Measurements from ENCODE around the gene DONSON. TPM values are rescaled to one million over a fixed set of nuclear protein-coding genes. Genes with fewer than 3 reads are reported as not detected.

DONSON gene
- total RNA-seq, 4 donors from 2014 or later, result 11.5 to 20.6 (median 18.1) TPM

GRCh38 chr21:33561373-33561772, 27.1 kb downstream of the DONSON start:
- H3K27ac ChIP-seq, result no peak overlapping the region
- TF ChIP-seq EP300 (IDR thresholded peaks at IDR 0.05) (no peak), POLR2A (IDR thresholded peaks at IDR 0.05) (no peak), CTCF (IDR thresholded peaks at IDR 0.05) (no peak)
- peaks cover 0 to 65% (median 16%) of the 10 kb centered on the region in 3 donors for H3K36me3 ChIP-seq

GRCh38 chr21:33560965-33561364, 27.5 kb downstream of the DONSON start:
- Histone ChIP-seq H3K9me3 (no peaks in the 10 kb centered on the region), H3K4me3 (no peak overlapping the region), H3K36me3 (peaks cover 0 to 70% (median 16%) of the 10 kb centered on the region in 3 donors), H3K27ac (no peak overlapping the region), H3K4me1 (peaks cover 0 to 40% (median 2%) of the 10 kb centered on the region in 4 donors), H3K27me3 (no peaks in the 10 kb centered on the region)
- no peak for DNase-seq (ENCODE audit: low spot score in 2 of 2)
- TF ChIP-seq CTCF (IDR thresholded peaks at IDR 0.05) (no peak), POLR2A (IDR thresholded peaks at IDR 0.05) (no peak), EP300 (IDR thresholded peaks at IDR 0.05) (no peak)

More at GRCh38 chr21:33561373-33561772, 27.1 kb downstream of the DONSON start:
- no peaks in the 10 kb centered on the region for H3K27me3 ChIP-seq
- peaks cover 0 to 36% (median under 1%) of the 10 kb centered on the region in 4 donors for H3K4me1 ChIP-seq
- DNase-seq (ENCODE audit: low spot score in 2 of 2), result no peak
- H3K9me3 ChIP-seq, result no peaks in the 10 kb centered on the region
- WGBS, 2 donors, result 63% methylated on average over 2 of the region's 2 CpGs
- H3K4me3 ChIP-seq, result no peak overlapping the region

- DNase-seq (ENCODE audit: low spot score in 2 of 2), result no peak
- Histone ChIP-seq H3K36me3 (peaks cover 0 to 76% (median 16%) of the 10 kb centered on the region in 3 donors), H3K4me3 (no peak overlapping the region), H3K9me3 (no peaks in the 10 kb centered on the region), H3K4me1 (peaks cover 0 to 47% (median 6%) of the 10 kb centered on the region in 4 donors), H3K27ac (no peak overlapping the region), H3K27me3 (no peaks in the 10 kb centered on the region)
- TF ChIP-seq EP300 (IDR thresholded peaks at IDR 0.05), result no peak
- TF ChIP-seq CTCF (IDR thresholded peaks at IDR 0.05), result no peak
- no peak for TF ChIP-seq POLR2A (IDR thresholded peaks at IDR 0.05)
- 91 to 95% methylated on average over 10 of the region's 10 CpGs for WGBS, 2 donors
Observed at GRCh38 chr21:33559813-33560212, 28.7 kb downstream of the DONSON start.

GRCh38 chr21:33558777-33559421, 29.6 kb downstream of the DONSON start:
- DNase-seq (ENCODE audit: low spot score in 2 of 2), result no peak
- TF ChIP-seq CTCF (IDR thresholded peaks at IDR 0.05) (no peak), EP300 (IDR thresholded peaks at IDR 0.05) (no peak), POLR2A (IDR thresholded peaks at IDR 0.05) (no peak)
- no peaks in the 10 kb centered on the region for H3K9me3 ChIP-seq
- WGBS, 2 donors, result 87 to 88% methylated on average over 4 of the region's 4 CpGs
- peaks cover 0 to 78% (median 21%) of the 10 kb centered on the region in 3 donors for H3K36me3 ChIP-seq
- no peak overlapping the region for H3K4me3 ChIP-seq
- H3K4me1 ChIP-seq, result peaks cover 0 to 47% (median 6%) of the 10 kb centered on the region in 4 donors
- H3K27ac ChIP-seq, result no peak overlapping the region
- H3K27me3 ChIP-seq, result no peaks in the 10 kb centered on the region

GRCh38 chr21:33557447-33557846, 31.0 kb downstream of the DONSON start:
- H3K4me1 ChIP-seq, result peaks cover 0 to 38% (median 6%) of the 10 kb centered on the region in 4 donors
- no peak overlapping the region for H3K27ac ChIP-seq
- WGBS, 2 donors, result 96 to 97% methylated on average over 19 of the region's 19 CpGs
- no peak for DNase-seq (ENCODE audit: low spot score in 2 of 2)
- no peak for TF ChIP-seq POLR2A (IDR thresholded peaks at IDR 0.05)
- no peak for TF ChIP-seq CTCF (IDR thresholded peaks at IDR 0.05)
- TF ChIP-seq EP300 (IDR thresholded peaks at IDR 0.05), result no peak
- no peaks in the 10 kb centered on the region for H3K27me3 ChIP-seq
- no peaks in the 10 kb centered on the region for H3K9me3 ChIP-seq
- H3K4me3 ChIP-seq, result no peak overlapping the region
- peaks cover 2 to 88% (median 27%) of the 10 kb centered on the region in 3 donors for H3K36me3 ChIP-seq
